Panc1 (cell line): ENCODE data around the gene UAP1L1.

Experiments used
- POLR2AphosphoS5 ChIP-seq: IDR thresholded peaks from 2 replicates; pipeline ENCODE4 v1.6.1; 2012; ENCODE audit warnings: mild to moderate bottlenecking, low read depth, low read length, moderate library complexity
- TF ChIP-seq, protein P1 (sequence below): fragments of 450-650 bp; IDR thresholded peaks from 2 replicates; pipeline ENCODE4 v1.5.1; 2017; ENCODE audit warnings: mild to moderate bottlenecking

DNA sequence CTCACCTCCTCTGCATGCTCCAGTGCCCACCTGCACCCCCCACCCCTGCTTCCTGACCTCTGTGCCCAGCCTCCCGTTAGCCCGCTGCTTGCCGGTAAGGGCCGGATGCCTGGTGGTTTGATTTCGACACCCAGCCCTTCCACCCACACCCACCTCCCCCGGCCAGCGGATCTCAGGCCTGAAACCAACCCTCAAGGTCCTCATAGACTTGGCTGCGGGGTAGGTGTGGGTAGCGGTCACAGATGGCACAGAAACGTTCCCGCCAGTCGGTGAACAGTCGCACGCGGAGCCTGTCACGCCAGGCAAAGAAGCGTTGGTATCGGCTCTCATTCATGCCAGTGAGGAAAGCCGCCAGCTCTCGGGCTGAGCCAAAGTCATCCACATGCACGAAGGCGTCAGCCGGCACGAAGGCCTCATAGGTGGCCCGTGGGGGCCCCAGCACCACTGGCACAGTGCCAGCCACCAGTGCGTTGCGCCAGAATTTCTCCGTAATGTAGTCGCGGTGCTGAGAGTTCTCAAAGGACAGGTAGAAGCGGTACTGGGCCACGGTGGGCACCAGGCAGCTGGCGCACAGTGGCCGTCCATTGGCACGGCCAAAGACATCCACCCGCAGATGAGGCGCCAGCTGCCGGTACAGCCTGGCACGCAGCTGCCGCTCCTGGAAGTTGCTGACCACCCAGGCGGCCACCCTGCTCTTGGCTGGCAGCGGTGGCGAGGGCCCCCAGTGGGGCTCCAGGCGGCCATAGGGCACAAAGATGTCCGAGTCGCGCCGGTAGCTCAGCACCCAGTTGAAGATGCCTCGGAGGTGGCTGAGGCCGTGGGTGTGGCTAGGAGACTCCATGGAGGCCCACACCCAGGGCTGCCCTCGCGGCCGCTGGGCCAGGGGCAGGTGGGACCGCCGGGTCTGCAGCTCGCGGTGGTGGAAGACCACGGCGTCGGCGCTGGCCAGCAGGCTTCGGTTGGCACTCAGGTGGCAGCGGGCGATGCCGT, 46.5 kb upstream of the UAP1L1 start:
- TF ChIP-seq, protein P1, sequence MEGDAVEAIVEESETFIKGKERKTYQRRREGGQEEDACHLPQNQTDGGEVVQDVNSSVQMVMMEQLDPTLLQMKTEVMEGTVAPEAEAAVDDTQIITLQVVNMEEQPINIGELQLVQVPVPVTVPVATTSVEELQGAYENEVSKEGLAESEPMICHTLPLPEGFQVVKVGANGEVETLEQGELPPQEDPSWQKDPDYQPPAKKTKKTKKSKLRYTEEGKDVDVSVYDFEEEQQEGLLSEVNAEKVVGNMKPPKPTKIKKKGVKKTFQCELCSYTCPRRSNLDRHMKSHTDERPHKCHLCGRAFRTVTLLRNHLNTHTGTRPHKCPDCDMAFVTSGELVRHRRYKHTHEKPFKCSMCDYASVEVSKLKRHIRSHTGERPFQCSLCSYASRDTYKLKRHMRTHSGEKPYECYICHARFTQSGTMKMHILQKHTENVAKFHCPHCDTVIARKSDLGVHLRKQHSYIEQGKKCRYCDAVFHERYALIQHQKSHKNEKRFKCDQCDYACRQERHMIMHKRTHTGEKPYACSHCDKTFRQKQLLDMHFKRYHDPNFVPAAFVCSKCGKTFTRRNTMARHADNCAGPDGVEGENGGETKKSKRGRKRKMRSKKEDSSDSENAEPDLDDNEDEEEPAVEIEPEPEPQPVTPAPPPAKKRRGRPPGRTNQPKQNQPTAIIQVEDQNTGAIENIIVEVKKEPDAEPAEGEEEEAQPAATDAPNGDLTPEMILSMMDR: no peak
- TF ChIP-seq POLR2AphosphoS5: no peak
